Activated gamma-delta T cell treated with Interleukin-2 at 50 U/mL for 16 hours (primary cell): ENCODE data around the gene SEZ6.

Experiments used
- DNase-seq: peaks from one replicate; pipeline ENCODE4 v3.0.0-alpha.2; 2020

Gene SEZ6

DNA sequence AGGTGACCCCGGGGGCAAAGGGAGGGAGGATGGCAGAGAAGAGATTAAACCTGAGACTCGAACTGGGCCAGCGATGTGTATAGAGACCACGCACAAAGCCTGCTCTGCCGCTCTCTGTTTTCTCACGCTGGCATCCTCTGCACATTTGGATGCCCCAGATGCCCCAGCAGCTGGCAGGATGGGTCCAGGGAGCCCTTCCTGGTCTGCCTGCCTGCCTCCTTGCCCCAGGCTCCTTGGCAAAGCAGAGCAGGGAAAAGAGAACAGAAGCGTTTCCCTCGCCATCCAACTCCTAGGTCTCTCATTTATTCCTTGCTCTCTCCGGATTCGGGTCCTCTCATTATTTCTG, 31.9 kb upstream of the SEZ6 start:
- no peak for DNase-seq

GRCh38 chr17:29036584-29036983, 30.8 kb upstream of the SEZ6 start:
- DNase-seq = no peak

DNA sequence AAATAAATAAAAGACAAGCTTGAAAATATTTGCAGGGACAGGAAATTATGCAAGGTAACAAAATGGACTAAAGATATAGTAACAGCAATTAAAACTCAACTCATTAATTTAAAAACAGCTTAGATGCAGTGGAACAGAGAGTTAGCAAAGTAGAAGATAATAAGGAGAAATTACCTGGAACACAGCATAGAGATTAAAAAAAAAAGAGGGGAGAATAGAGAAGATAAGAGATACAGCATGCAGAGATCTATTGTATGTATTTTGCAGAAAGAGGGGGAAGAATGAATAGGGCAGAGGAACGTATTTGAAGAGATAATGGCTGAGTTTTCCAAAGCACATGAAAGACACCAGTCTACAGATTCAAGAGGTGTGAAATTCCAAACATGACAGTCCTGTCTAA, 28.7 kb upstream of the SEZ6 start:
- DNase-seq = no peak

DNA sequence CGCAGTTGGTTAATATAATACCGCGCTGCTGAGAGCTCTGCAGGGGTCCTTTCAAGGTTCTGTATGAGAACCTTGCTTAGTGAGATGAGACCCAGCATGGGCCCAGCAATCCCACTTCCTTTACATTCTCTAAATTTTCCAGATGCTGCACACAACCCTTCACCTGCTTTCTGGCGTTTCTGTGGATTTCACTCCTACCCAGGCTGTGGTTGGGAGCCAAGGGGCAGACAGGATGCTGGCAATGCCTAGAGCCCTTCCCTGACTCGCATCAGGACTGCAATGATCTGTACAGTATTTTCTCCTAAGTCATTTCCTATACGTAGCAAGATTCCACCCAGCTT, 27.0 kb upstream of the SEZ6 start:
- no peak for DNase-seq

DNA sequence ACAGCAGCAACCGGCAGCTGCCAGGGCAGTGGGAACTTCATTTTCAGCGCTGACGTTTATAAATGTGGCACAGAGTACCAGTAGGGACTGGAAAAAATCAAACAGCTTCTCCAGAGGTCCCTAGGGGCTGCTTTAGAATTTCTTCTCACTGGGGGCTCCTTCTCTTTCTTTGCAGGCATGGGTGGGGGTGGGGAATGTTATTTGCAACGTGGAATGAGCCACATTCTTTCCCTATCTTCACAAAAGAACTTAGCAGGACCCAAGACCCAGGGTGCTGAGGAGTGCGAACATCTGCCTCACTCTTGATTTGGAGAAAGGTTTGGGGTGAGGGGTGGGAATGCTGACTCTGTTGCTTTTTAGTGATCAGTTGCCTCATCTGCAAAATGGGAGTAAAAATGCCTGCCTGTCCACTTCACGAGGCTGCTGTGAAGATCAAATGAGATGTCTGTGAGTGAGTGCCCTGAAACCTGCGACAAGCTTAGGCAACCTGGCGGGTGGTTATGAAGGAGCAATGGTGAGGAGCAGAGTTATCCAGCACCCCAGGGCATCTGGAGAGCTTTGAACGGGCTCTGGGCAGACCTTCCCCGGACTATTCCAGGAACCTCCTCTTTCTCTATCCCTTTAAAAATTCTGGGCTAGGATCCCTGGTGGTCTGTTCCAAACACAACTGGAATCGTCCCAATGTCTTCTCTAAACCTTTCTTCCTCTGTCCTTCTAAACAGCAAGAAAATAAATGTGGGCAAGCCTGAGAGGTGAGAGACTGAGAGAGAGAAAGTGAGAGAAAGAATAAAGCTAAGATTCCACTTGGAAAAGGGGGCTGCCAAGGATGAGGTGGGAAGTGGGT, 26.4 kb upstream of the SEZ6 start:
- no peak for DNase-seq

DNA sequence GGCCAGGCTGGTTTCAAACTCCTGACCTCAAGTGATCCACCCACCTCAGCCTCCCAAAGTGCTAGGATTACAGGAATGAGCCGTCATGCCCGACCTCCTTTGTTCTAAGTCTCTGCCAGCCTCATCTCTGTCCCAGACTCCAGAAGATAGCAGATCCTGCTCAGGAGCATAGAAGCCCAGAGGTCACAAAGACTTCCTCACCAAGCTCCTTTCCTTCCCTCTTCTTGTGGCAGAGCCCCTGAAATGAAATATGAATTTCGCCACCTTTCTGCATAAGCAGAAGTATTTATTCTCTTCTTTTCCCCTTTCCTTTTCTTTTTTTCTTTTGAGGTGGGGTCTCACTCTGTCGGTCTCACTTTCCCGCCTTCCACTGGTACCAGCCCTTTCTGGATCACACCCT, 25.7 kb upstream of the SEZ6 start:
- no peak for DNase-seq

DNA sequence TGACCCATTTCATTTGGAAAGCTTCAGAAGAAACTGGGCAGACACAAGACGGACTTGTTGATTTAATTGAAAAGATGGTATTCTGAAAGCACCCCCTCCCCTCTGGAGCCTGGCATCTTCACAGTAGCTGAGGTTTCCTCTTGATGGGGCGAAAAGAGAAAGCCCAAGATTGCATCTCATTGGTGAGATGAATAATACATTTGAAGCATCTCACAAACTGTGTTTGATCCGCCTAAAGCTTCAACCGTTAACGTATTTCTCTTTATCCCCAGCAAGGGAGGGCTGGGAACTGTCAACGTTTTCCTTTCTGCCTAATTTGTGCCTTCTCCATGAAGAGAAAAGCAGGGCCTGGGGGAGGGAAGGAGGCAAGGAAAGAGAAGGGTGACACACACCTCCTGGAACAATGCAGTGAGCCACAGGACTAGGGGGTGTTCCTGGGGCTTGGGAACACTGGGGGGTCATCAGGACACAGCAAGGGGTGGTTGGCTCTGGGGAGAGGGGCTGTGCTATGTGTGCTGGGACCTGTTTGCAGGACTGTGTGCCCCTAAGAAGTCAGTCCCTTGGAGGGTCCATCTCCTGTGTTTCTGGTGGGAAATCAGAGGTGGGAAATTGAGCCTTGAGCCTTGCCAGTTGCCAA, 18.6 kb upstream of the SEZ6 start:
- no peak for DNase-seq

DNA sequence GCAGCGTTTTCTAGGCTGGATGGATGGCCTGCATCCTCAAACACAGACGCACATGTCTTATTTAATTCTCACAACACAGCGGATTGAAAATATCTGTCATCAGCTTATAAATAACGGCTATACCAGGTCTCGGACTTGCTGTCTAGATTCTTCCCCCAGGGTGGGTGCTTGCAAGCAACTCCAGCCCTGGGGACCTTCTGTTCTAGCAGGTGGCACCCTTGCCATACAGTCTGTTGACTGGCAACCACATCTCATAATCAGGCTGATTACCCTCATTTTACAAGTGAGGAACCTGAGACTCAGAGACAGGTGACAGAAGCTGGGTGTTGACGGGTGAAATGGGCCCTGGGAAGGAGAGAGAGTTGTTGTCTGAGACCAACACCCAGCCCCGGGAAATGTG, 16.2 kb upstream of the SEZ6 start:
- no peak for DNase-seq

DNA sequence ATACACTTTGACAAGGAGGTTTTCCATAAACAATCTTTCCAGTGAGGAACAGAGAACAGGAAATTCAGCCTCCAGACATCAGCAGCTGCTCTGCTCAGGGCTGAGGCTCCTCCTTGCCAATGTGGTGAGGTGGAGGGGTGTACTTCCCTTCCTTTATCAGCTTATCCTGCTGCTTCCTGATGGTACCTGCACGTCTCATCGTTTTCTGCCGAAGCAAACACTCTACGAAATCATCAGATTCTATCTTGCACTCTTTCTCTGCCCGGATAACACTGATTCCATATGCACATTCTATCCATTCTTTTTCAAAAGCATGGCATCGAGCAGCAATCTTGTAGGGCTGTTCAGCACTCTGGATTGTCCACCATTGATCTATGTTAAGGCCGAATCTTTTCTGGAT, 15.4 kb upstream of the SEZ6 start:
- DNase-seq = no peak

GRCh38 chr17:29020576-29020975, 14.7 kb upstream of the SEZ6 start:
- no peak for DNase-seq

DNA sequence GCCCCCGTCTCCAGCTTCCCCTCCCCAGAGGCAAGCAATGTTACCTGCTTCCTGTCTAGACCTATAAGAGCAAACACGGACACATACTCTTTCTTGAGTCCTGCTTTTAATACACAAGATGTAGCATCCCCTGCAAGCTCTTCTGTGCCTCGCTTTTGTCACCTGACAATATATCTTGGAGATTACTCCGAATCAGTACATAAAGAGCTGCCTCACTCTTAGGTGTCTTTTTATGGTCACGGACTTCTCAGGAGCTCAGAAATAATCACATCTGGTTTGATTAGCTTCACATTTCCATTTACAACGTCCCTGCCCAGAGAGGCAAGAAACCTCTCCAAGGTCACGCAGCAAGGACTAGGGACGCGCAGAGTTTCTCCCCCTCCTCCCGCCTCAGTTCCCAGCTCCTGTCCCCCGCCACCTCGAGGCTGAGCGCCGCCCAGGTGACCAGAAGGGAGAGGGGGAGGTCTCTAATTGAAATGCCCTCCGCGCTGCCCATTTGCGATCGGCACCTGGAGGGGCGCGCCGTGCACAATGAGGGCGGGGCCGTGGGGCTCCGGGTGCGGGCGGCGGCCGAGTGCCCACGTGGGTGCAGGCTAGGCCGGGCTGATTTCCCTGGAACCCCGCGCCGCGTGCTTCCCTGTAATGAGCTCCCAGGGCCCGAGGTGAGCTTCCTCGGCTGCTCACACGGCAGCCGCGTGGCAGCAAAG, 13.8 kb upstream of the SEZ6 start:
- DNase-seq = no peak

- DNase-seq = no peak
Observed at GRCh38 chr17:29018788-29019474, 13.1 kb upstream of the SEZ6 start.

DNA sequence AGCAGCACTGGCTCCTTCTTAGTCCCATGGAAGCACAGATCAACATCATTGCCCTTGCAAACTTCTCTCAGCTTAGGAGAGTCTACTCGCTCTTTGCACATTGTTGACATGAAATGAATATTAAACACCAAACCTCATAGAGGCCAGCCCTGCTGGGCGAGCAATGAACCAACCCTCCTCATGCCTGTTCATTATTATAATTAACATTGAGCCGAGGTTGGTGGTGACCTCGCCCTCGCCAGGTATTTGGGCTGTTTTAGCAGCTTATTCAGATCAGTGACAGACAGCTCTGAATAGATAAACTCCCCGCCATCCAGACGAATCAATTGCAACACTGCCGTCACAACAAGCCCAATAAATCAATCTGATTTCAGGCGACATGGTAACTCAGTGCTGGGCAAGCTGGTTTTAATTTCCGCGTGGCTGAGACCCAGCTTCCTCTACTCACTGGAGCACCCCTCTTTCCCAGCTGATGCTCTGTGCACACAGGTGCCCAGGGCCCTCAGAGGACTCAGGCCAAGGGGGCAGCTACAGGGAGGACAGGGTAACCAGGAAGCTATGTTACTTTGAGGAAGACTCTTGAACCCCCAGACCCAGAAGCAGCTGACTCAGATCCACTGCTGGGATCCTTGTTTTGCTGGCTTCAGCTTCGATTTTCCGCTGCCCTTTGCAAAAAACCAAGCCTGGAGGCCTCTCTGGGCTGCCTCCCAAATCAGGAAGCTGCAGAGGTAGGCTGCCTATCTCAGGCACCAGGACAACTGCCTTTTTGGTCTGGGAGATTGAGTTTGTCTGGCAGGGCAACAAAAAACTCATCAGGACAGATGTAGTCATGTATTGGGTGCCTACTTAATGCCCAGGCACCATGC, 10.7 kb upstream of the SEZ6 start:
- no peak for DNase-seq

DNA sequence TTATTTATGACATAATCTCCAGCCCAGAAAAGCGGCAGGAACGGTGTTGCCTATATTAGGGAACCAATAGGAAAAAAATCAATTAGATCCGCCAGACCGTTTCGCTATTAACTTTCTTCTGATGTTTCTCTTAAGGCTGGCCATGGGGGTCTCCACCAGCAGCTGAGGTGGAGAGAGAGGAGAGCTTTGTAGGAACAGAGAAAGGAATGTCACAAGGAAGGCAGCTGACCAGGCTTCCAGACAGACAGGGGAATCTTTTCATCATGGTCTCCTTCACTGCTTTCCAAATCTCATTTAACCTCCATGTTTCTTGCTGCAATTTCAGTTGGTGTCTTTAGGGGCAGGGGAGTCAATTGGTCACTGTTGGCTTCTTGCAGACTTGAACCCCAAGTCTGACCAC, 8.9 kb upstream of the SEZ6 start:
- no peak for DNase-seq

GRCh38 chr17:29012535-29012934, 6.7 kb upstream of the SEZ6 start:
- no peak for DNase-seq

GRCh38 chr17:29010586-29010985, 4.8 kb upstream of the SEZ6 start:
- DNase-seq = no peak

DNA sequence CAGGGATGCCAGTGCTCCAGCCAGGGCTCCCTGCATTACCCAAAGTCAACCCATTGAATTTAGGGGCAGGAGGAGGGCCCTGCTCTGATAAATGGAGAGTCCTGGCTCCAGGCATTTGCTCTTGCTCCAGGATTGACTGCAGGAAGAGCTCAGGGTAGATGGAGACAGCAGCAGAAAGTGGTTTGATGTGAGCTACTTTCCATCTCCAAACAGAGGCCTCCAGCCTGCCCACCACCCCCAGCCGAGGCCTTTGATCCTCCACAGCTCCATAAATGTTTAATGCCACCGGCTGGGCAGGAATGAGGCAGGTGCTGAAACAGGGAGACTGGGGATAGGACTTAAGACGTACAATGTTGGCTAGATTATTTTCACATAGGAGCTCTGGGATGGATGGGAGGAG, 4.3 kb upstream of the SEZ6 start:
- no peak for DNase-seq

GRCh38 chr17:29008591-29008990, 2.8 kb upstream of the SEZ6 start:
- DNase-seq = no peak

- no peak for DNase-seq
Observed at GRCh38 chr17:29007860-29008455, 2.1 kb upstream of the SEZ6 start.

DNA sequence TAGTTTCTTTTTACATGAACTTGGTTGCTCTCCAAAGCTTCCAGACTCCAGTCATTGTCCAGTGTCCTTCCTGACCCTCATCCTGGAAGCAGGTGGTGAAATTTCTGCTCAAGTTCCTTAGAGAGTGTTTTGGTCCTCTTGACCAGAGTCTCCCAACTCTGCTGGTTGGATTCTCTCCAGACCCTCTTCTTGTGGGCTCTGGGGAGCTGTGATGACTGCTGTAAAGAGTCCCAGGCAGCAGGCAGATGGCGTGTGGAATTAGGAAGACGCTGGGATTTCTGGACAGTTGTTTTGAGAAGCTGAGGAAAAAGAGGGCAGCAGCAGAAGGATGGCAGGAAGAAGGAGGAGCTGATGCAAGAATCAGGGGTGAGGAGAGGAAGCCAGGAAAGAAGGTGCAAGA, 1.6 kb upstream of the SEZ6 start:
- no peak for DNase-seq

DNA sequence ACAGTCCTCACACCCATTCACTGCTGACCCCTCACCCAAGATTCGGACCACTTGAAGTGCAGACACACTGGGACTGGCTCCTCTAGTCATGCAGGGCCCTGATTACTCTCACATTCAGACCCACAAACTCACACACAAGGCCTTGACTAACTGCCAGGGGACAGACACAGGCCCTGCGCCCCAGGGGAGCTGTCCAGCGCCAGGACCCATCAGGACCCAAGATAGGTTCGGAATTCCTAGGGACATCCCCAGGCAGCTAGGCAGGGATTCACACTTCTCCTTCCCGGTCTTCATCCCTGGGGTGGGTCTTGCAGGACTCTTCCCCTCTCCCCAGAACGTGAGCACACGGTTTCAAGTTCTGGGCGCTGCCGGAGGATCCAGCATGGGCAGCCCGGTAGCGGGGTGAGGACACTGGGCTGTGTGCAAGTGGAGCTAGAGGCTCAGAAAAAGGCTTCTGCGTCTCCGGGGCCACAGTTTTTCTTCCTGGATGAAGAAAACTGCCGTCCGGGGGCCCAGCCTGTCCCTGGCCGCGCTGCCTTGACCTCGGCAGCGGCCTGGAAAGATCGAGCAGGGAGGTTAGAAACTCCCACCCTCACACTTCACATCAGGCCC, 1.6 kb downstream of the SEZ6 start:
- no peak for DNase-seq

DNA sequence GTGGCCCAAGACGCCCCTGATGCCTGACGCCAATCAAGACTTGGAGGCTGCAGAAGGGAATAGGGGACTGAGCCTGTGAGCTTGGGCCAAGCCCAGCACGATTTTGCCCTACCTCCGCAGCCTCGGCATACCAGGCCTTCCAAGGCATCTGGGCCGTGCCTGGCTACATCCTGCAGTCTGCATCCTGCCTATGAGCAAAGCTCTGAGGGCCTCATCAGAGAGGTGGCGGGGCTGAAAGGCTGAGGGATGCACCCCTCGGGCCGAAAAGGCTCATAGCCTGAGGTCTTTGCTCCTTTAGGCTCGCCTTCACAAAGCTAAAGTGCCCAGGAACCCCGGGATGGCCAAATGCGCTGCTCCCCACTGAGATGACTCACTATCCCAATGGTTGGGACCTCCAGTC, 2.5 kb downstream of the SEZ6 start:
- no peak for DNase-seq
